Left lung (tissue), 10 donors: ENCODE data around the gene TRERF1. TPM values are rescaled to one million over a fixed set of nuclear protein-coding genes. Genes with fewer than 3 reads are reported as not detected.
A peak's percentile ranks its signal among the peaks of the same experiment; 100 is the strongest.

Experiments
- ATAC-seq: fragments of 200-7000 bp; cut with Tn5 transposase; one replicate; pipeline ENCODE4 v1.9.1; 2020; ENCODE audit warnings: moderate library complexity
- DNase-seq, 4 donors: peaks; one replicate each; pipeline ENCODE4 v3.0.0-alpha.2; 2013 to 2020
- H3K27ac ChIP-seq, 2 donors: fragments of 200-600 bp; sonication (generic) in 1 of 2; one replicate each; pipeline versions ENCODE4 v1.5.0 to v1.8.0; 2020 to 2021
- H3K27me3 ChIP-seq, 2 donors: fragments of 200-600 bp; sonication (generic) in 1 of 2; one replicate each; pipeline versions ENCODE4 v1.5.0 to v1.8.0; 2020 to 2021
- H3K36me3 ChIP-seq, 2 donors: fragments of 200-600 bp; sonication (generic) in 1 of 2; one replicate each; pipeline versions ENCODE4 v1.5.0 to v1.8.0; 2020 to 2021
- H3K4me1 ChIP-seq, 2 donors: fragments of 200-600 bp; one replicate each; pipeline ENCODE4 v1.8.0; 2021
- H3K4me3 ChIP-seq, 2 donors: fragments of 200-600 bp; sonication (generic) in 1 of 2; one replicate each; pipeline versions ENCODE4 v1.5.0 to v1.8.0; 2020 to 2021; ENCODE audit warnings: mild to moderate bottlenecking in 1 of 2
- H3K9me3 ChIP-seq, 2 donors: fragments of 200-600 bp; sonication (generic) in 1 of 2; one replicate each; pipeline versions ENCODE4 v1.5.0 to v1.8.0; 2020 to 2021
- intact Hi-C, 2 donors: fragments of 100-400 bp; cut with DNase I; formaldehyde crosslinking; loops; one replicate each; pipeline versions ENCODE4 v1.11.2 to v1.14.2; 2022
- polyA plus RNA-seq, 6 donors: library from polyadenylated mRNA; unstranded; fragments of 120-200 nt; gene quantifications; one replicate each; pipeline ENCODE4 v1.2.1, GENCODE V29; 2013; ENCODE audit not compliant: insufficient read length in 6 of 6
- total RNA-seq, 2 donors: library from RNA; stranded (reverse); fragmentation: NEBNext Ultra II Directional; extraction: Animal tissue kit (Norgen Biotek cat#: 25700); gene quantifications; one replicate each; pipeline ENCODE4 v1.2.1, GENCODE V29; 2021
- TF ChIP-seq, protein P1 (sequence below), 2 donors: fragments of 200-600 bp; sonication (generic) in 1 of 2; IDR thresholded peaks; one replicate each; pipeline versions ENCODE4 v1.5.0 to v1.8.0; 2021; ENCODE audit warnings: antibody characterized with exemption in 2 of 2
- donor health status: DM: no; HTN: yes; CAD: no.
- donor health status: DM: no; HTN: no; CAD: no.

TRERF1 gene
- total and polyA plus RNA-seq, 8 donors, result 3.7 to 24.9 (median 20.7) TPM

DNA sequence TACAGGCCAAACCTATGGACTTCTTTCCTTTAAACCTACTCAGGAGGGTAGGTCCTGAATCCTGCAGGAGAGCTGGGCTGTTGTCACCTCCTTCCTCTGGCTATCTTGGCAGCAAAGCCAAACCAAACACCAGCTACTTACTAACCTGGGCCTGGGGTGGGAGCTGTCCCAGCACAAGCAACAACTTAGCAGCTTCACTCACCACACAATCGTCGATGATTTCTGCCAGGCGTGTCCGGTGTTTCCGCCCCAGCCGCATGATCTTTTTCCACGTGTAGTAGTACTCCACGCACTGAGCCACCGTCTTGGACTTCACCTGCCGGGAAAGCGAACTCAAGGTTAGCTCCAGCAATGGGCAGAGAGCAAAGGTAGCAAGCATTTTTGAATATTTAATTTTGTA lies 208.7 kb downstream of the TRERF1 start:
- no peak overlapping the region for H3K27ac ChIP-seq
- no peak for ATAC-seq
- DNase-seq, result no peak
- no peaks in the 10 kb centered on the region for H3K27me3 ChIP-seq
- intact Hi-C loops, result no loop called here
- no peak overlapping the region for H3K4me3 ChIP-seq
- TF ChIP-seq, protein P1, sequence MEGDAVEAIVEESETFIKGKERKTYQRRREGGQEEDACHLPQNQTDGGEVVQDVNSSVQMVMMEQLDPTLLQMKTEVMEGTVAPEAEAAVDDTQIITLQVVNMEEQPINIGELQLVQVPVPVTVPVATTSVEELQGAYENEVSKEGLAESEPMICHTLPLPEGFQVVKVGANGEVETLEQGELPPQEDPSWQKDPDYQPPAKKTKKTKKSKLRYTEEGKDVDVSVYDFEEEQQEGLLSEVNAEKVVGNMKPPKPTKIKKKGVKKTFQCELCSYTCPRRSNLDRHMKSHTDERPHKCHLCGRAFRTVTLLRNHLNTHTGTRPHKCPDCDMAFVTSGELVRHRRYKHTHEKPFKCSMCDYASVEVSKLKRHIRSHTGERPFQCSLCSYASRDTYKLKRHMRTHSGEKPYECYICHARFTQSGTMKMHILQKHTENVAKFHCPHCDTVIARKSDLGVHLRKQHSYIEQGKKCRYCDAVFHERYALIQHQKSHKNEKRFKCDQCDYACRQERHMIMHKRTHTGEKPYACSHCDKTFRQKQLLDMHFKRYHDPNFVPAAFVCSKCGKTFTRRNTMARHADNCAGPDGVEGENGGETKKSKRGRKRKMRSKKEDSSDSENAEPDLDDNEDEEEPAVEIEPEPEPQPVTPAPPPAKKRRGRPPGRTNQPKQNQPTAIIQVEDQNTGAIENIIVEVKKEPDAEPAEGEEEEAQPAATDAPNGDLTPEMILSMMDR (IDR thresholded peaks at IDR 0.05), result no peak
- peaks cover 0 to 39% of the 10 kb centered on the region in 2 donors for H3K36me3 ChIP-seq
- no peaks in the 10 kb centered on the region for H3K4me1 ChIP-seq
- no peaks in the 10 kb centered on the region for H3K9me3 ChIP-seq

DNA sequence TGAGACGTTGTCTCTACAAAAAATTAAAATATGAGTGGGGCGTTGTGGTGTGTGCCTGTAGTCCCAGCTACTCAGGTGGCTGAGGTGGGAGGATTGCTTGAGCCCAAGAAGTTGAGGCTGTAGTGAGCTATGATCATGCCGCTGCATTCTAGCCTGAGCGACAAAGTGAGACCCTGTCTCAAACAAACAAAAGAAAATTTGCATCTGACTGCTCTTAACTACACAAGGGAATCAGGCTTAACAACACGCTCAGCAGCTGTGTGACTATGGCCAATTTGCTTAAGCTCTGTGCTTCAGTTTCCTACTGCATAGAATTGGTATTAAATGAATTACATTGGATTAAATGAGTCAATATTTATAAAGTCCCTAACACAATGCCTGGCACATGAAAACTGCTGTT lies 209.8 kb downstream of the TRERF1 start:
- ATAC-seq (no peak), DNase-seq (no peak)
- intact Hi-C loops, result no loop called here
- TF ChIP-seq, protein P1 (IDR thresholded peaks at IDR 0.05), result no peak
- no peaks in the 10 kb centered on the region for H3K27me3 ChIP-seq
- H3K36me3 ChIP-seq, result peaks cover 0 to 39% of the 10 kb centered on the region in 2 donors
- H3K4me3 ChIP-seq, result no peak overlapping the region
- H3K9me3 ChIP-seq, result no peaks in the 10 kb centered on the region
- no peaks in the 10 kb centered on the region for H3K4me1 ChIP-seq
- H3K27ac ChIP-seq, result no peak overlapping the region

DNA sequence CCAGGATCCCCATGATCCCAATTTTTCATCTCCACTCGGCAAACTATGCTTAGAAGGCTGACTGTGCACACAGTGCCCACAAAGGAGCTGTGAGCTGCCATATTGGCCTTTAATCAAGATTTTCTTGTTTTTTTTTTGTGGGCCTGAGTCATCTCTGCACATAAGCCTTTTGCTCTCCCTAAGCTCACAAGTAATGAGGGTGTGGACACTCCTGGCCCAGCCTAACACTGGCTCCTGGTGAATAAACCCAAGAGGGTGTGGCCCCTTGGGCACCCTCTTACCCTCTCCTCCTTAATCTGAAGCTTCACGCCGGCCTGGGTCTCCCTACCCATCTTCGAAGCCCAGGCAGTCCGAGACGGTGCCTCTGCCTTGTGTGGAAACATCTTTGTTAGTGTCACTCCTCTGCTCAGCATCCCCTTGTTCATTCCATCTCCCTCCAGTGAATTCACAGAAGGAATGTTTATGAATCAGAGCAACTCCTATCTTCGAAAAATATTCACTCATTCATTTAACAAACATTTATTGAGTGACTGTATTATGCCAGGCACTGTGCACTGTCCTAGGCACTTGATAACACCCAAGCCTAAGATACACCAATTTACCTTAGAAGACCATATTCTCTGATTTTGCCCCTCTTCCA lies 211.9 kb downstream of the TRERF1 start:
- peaks cover 0 to 46% of the 10 kb centered on the region in 2 donors for H3K36me3 ChIP-seq
- DNase-seq (no peak), ATAC-seq (peak; percentile 66)
- H3K27ac ChIP-seq, result no peak overlapping the region
- H3K4me3 ChIP-seq, result no peak overlapping the region
- H3K9me3 ChIP-seq, result no peaks in the 10 kb centered on the region
- no peaks in the 10 kb centered on the region for H3K4me1 ChIP-seq
- TF ChIP-seq, protein P1 (IDR thresholded peaks at IDR 0.05), result no peak
- intact Hi-C loops, result no loop called here
- no peaks in the 10 kb centered on the region for H3K27me3 ChIP-seq

DNA sequence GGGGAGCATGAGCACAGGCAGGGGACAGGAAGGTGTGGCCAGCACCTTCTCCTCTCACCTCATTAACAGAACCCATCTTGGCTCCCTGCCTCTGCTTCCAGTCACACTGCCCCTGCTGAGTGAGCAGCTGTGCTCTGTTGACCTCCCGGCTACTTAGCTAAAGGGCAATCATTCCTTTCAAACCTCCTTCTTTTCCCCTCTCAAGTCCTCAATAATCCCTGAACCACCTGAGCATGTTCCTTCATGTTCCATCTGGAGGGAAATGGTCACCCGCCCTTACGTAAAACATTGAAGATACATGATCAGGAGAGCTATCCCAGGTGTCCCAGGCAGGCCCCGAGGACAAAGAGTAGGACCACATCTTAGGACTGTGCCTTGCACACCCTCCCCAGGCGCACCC lies 212.4 kb downstream of the TRERF1 start:
- peak; percentile 16 for ATAC-seq
- Histone ChIP-seq H3K36me3 (peaks cover 0 to 44% of the 10 kb centered on the region in 2 donors), H3K4me1 (no peaks in the 10 kb centered on the region), H3K27me3 (no peaks in the 10 kb centered on the region), H3K4me3 (no peak overlapping the region), H3K9me3 (no peaks in the 10 kb centered on the region), H3K27ac (no peak overlapping the region)
- DNase-seq, result no peak
- TF ChIP-seq, protein P1 (IDR thresholded peaks at IDR 0.05), result no peak
- intact Hi-C loops, result no loop called here

DNA sequence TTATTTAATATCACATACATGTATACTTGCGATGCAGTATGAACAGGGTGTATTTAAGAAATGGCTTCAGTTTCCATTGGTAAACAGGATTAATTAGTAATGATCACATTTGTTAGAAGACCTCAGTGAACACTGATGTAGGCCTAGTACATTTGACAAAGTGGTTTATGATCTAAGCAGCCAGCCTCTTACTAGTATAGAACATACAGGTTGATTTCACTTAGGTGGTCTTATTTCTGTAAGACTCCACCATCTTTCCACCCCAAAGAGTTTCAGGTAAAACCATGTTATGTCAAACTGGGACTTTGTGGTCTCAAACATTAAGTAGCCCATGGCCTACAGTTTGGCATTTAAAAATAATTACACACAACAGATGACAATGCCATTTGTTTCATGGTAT lies 213.9 kb downstream of the TRERF1 start:
- no peaks in the 10 kb centered on the region for H3K27me3 ChIP-seq
- no peak for ATAC-seq
- no peaks in the 10 kb centered on the region for H3K9me3 ChIP-seq
- no peaks in the 10 kb centered on the region for H3K4me1 ChIP-seq
- H3K4me3 ChIP-seq, result no peak overlapping the region
- DNase-seq, result no peak
- H3K27ac ChIP-seq, result no peak overlapping the region
- peaks cover 0 to 39% of the 10 kb centered on the region in 2 donors for H3K36me3 ChIP-seq
- TF ChIP-seq, protein P1 (IDR thresholded peaks at IDR 0.05), result no peak
- intact Hi-C loops, result no loop called here
